Lung (tissue), 12 donors: ENCODE results near the gene UBXN6. TPM values are rescaled to one million over a fixed set of nuclear protein-coding genes. Genes with fewer than 3 reads are reported as not detected.

Experiments
- ATAC-seq: fragments of 200-7000 bp; cut with Tn5 transposase; one replicate; pipeline ENCODE4 v1.9.1; 2020; ENCODE audit warnings: moderate number of reproducible peaks; ENCODE audit not compliant: insufficient read depth, low FRiP score
- DNase-seq, 3 donors: peaks; one replicate each; pipeline ENCODE4 v3.0.0-alpha.2; 2013 to 2017
- H3K27ac ChIP-seq, 2 donors: one replicate each; pipeline ENCODE4 v1.5.1; 2013; ENCODE audit warnings: mild to moderate bottlenecking in 2 of 2, moderate library complexity in 2 of 2, control low read depth in 1 of 2, inconsistent platforms in 1 of 2, low read depth in 1 of 2, low read length in 1 of 2
- H3K27me3 ChIP-seq, 3 donors: one replicate each; pipeline ENCODE4 v1.5.1; 2013; ENCODE audit warnings: low read length in 2 of 3; ENCODE audit not compliant: control insufficient read depth in 3 of 3, insufficient read depth in 3 of 3
- H3K36me3 ChIP-seq, 4 donors: one replicate each; pipeline ENCODE4 v1.5.1; 2013; ENCODE audit warnings: low read length in 4 of 4, mild to moderate bottlenecking in 1 of 4, moderate library complexity in 1 of 4; ENCODE audit not compliant: control insufficient read depth in 4 of 4, insufficient read depth in 4 of 4
- H3K4me1 ChIP-seq, 5 donors: one replicate each; pipeline ENCODE4 v1.5.1; 2013; ENCODE audit warnings: low read length in 5 of 5, mild to moderate bottlenecking in 2 of 5, moderate library complexity in 1 of 5; ENCODE audit not compliant: control insufficient read depth in 5 of 5, insufficient read depth in 5 of 5
- H3K4me3 ChIP-seq: one replicate; pipeline ENCODE4 v1.5.1; 2013; ENCODE audit warnings: mild to moderate bottlenecking, control low read depth, moderate library complexity
- H3K9ac ChIP-seq, 2 donors: one replicate each; pipeline ENCODE4 v1.5.1; 2013; ENCODE audit warnings: low read length in 2 of 2, control low read depth in 1 of 2; ENCODE audit not compliant: insufficient read depth in 1 of 2
- H3K9me3 ChIP-seq, 4 donors: one replicate each; pipeline ENCODE4 v1.5.1; 2013; ENCODE audit warnings: low read length in 3 of 4, mild to moderate bottlenecking in 1 of 4, moderate library complexity in 1 of 4; ENCODE audit not compliant: control insufficient read depth in 4 of 4, insufficient read depth in 3 of 4
- WGBS, 2 donors: extraction: QIAGEN DNeasy Blood & Tissue Kit; methylation state at CpG; one replicate each; pipeline ENCODE4 v1.1.7; 2013; 5-methylcytosine and 5-hydroxymethylcytosine counted together
- polyA plus RNA-seq, 2 donors: library from polyadenylated mRNA; stranded (reverse); fragments of 200-250 nt; gene quantifications; one replicate each; pipeline ENCODE4 v1.2.1, GENCODE V29; 2013
- total RNA-seq, 2 donors: library from RNA; depleted of rRNA in 1 of 2; stranded (reverse); fragments of >200 nt in 1 of 2; gene quantifications; one replicate each; pipeline ENCODE4 v1.2.1, GENCODE V29; 2014 to 2021
- TF ChIP-seq, protein P1 (sequence below): IDR thresholded peaks from 2 replicates; pipeline ENCODE4 v1.5.1; 2012; ENCODE audit warnings: mild to moderate bottlenecking; ENCODE audit errors: control extremely low read depth, extremely low read depth
- donor health status: control.
- donor health status: control.
- donor health status: Bipolar disorder and iron deficiency.
- donor health status: healthy.
- donor health status: DM: yes; HTN: yes; CAD: no.

Gene UBXN6
- total and polyA plus RNA-seq, 4 donors, result 74.4 to 128 (median 98.5) TPM

DNA sequence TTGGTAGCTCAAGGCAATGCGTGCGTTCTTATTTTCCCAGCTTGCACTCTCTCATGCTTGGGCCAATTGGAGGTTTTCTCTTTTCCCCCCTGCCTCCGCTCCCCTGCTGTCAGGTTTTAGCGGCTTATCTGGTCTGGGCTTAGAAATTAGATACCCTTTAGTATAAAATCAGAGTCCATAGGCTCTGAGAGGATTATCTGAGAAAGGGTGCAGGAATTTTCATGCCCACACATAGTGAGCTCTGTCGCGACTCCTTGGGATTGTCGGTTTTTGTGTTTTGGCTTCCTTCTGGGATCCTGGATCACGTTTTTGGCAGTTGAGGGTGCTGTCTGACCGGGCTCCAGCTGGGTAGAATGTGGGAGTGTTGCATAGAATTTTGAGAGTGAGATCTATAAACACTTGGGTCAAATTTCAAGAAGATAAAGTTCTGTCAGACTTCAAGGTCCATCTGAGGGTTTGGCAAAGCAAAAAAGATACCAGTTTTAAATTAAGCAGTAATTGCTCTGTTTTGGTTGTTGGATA, 42.7 kb downstream of the UBXN6 start:
- peaks cover 0 to 28% (median 11%) of the 10 kb centered on the region in 5 donors for H3K4me1 ChIP-seq
- no peak for ATAC-seq
- no peaks in the 10 kb centered on the region for H3K27me3 ChIP-seq
- no peak overlapping the region for H3K4me3 ChIP-seq
- TF ChIP-seq, protein P1, sequence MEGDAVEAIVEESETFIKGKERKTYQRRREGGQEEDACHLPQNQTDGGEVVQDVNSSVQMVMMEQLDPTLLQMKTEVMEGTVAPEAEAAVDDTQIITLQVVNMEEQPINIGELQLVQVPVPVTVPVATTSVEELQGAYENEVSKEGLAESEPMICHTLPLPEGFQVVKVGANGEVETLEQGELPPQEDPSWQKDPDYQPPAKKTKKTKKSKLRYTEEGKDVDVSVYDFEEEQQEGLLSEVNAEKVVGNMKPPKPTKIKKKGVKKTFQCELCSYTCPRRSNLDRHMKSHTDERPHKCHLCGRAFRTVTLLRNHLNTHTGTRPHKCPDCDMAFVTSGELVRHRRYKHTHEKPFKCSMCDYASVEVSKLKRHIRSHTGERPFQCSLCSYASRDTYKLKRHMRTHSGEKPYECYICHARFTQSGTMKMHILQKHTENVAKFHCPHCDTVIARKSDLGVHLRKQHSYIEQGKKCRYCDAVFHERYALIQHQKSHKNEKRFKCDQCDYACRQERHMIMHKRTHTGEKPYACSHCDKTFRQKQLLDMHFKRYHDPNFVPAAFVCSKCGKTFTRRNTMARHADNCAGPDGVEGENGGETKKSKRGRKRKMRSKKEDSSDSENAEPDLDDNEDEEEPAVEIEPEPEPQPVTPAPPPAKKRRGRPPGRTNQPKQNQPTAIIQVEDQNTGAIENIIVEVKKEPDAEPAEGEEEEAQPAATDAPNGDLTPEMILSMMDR, result no peak
- WGBS, 2 donors, result 73 to 79% methylated on average over 9 of the region's 9 CpGs
- H3K27ac ChIP-seq, result peak overlapping the region in 1 of 2 donors; percentile 70
- H3K9me3 ChIP-seq, result no peaks in the 10 kb centered on the region
- peak overlapping the region in 1 of 2 donors; percentile 33 for H3K9ac ChIP-seq
- peak; percentile 70 to 89 (median 88) for DNase-seq
- H3K36me3 ChIP-seq, result peaks cover 0 to 14% (median 5%) of the 10 kb centered on the region in 4 donors

DNA sequence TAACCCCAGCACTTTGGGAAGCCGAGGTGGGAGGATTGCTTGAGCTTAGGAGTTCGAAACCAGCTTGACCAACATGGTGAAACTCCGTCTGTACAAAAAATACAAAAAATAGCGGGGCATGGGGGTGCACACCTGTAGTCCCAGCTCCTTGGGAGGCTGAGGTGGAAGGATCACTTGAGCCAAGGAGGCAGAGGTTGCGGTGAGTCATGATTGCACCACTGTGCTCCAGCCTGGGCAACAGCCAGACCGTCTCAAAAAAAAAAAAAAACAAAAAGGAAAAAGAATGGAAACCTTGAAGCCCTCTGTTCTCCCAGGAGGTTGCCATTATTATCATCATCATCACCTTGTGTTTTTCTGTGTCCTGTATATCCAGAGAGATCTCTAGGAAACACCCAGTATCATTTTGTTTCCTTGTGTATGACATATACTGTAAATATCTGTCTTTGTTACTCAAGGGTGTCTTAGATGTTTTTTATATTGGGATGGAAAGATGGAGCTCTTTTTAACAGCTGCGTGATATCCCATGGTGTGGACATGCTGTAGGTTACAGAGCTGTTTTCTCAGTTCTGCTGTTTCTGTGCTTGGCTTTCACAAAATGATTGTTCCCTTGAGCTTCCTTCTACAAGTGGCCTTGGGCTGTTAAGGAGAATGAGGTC, 43.3 kb downstream of the UBXN6 start:
- no peak overlapping the region for H3K4me3 ChIP-seq
- H3K9ac ChIP-seq, result peak overlapping the region in 1 of 2 donors; percentile 8
- peak overlapping the region in 1 of 2 donors; percentile 70 for H3K27ac ChIP-seq
- peaks cover 0 to 26% (median 10%) of the 10 kb centered on the region in 5 donors for H3K4me1 ChIP-seq
- DNase-seq (no peak), ATAC-seq (no peak)
- TF ChIP-seq, protein P1, result no peak
- no peaks in the 10 kb centered on the region for H3K9me3 ChIP-seq
- H3K36me3 ChIP-seq, result peaks cover 0 to 15% (median 9%) of the 10 kb centered on the region in 4 donors
- WGBS, 2 donors, result 87 to 88% methylated on average over 7 of the region's 7 CpGs
- H3K27me3 ChIP-seq, result no peaks in the 10 kb centered on the region

DNA sequence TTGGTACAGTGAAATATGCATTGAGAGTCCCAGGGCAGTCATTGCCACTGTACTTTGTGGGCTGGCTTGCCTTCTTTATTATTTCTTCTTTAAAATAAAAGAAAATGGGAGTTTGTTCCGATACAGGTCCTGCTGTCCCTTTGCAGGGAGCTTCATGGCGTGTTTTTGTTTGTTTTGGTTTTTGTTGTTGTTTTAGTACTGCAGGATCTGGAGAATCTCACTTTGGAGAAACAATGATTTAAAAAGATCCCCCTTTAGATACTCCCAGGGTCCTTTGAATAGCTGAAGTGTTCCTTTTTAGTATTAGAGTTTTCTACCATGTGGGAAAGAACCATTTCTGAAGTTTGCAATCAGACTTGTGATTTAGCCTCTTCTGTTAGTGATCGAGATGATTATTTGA, 44.0 kb downstream of the UBXN6 start:
- DNase-seq, result no peak
- no peaks in the 10 kb centered on the region for H3K27me3 ChIP-seq
- H3K9me3 ChIP-seq, result no peaks in the 10 kb centered on the region
- peaks cover 0 to 26% (median 10%) of the 10 kb centered on the region in 5 donors for H3K4me1 ChIP-seq
- H3K9ac ChIP-seq, result no peak overlapping the region
- TF ChIP-seq, protein P1, result no peak
- no peak for ATAC-seq
- no peak overlapping the region for H3K27ac ChIP-seq
- no peak overlapping the region for H3K4me3 ChIP-seq
- peaks cover 0 to 15% (median 11%) of the 10 kb centered on the region in 4 donors for H3K36me3 ChIP-seq
- WGBS, 2 donors, result 95 to 96% methylated on average over 3 of the region's 3 CpGs
